Measurements from ENCODE around the gene TRPM6. TPM values are rescaled to one million over a fixed set of nuclear protein-coding genes. Genes with fewer than 3 reads are reported as not detected.

TRPM6 gene
- total and polyA plus RNA-seq, 5 experiments from 2014 or later, result not detected

DNA sequence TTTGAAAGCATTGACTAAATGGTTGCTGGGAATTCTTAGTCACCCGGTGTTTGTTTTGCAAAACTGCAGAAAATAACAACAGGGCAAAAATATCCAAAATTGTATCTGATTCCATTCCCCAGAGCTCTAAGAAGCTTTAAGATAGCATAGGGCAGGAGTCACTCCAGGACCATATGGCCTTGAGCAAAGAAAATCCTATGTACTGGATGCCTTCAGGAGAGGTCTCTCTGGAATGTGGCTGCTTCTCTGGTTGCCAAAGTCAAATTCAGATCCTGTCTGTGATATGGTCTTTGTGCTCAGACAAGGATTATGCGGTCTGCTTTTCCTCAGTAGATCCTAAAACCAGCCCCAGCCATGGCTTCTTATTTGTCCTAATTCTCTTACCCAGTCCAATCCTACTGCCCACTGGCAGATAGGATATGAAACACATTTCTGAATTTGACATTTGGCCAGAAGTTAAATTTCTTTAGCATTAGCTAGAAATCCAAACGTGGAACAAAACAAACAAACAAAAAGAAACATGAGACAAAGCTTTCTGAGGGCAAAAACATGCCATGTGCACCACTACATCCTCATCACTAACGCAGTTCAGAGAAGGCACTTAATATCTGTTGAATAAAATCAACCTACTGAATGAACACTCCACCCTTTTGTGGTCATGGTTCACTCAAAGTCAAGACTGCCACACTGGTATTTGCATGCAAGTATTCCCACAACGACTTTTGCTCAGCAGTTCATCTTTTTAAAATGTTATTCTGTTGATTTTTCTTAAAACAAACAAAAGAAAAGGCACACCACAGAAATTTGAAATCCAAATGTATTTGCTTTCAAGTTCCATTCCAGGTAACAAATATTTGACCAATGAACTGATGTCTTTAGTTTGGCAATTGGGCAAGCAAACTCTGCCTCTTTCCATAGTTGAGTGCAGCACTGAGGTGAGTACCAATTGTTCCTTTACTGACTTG lies 165.7 kb downstream of the TRPM6 start:
- no peak overlapping the region for H3K4me3 Mint-ChIP-seq
- H3K27me3 Mint-ChIP-seq, result peaks cover 7 to 27% (median 15%) of the 10 kb centered on the region in 5 donors
- no peak overlapping the region for H3K27ac Mint-ChIP-seq
- no peaks in the 10 kb centered on the region for H3K36me3 Mint-ChIP-seq
- POLR2A ChIA-PET, result no interaction called here
- no peaks in the 10 kb centered on the region for H3K4me1 Mint-ChIP-seq
- no peaks in the 10 kb centered on the region for H3K9me3 Mint-ChIP-seq
- no peak for ATAC-seq
- no peak for DNase-seq

DNA sequence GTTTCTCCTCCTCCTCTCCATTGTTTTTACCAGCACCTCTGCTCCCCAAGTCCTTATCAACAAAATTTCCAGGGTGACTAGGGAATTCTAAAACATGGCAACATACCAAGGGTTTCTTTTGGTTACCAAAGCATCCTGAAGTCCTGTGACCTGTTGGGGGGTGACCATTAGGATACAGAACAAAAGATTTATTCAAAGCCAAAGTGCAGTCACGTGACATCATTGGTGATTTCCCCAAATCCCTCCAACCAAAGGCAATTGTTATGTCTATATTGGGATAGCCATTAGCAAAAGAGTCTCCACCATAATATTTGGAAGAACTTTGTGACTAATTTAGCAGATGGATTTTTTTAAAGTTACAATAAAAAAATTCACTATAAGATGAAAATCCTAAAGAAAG lies 168.4 kb downstream of the TRPM6 start:
- H3K27me3 Mint-ChIP-seq, result peaks cover 5 to 9% (median 7%) of the 10 kb centered on the region in 5 donors
- H3K4me1 Mint-ChIP-seq, result no peaks in the 10 kb centered on the region
- DNase-seq (no peak), ATAC-seq (no peak)
- POLR2A ChIA-PET, result no interaction called here
- no peaks in the 10 kb centered on the region for H3K9me3 Mint-ChIP-seq
- no peak overlapping the region for H3K27ac Mint-ChIP-seq
- H3K36me3 Mint-ChIP-seq, result no peaks in the 10 kb centered on the region
- H3K4me3 Mint-ChIP-seq, result no peak overlapping the region

DNA sequence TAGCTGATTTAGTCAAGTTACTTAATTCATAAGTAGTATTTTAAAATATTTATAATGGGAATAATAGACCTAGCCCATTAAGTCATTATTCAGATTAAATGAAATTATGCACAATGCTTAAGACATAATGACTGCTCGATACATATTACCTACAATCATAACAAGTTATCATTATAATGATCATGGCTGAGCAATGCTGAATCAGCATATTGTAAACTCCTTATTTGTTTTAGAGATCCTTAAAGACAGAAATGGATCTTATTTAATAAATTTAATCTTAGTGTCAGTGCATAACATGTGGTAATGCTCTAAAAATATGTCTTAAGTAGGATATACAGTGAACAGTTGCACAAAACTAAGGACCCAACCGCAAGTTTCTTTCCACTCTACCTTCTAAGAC lies 169.0 kb downstream of the TRPM6 start:
- H3K9me3 Mint-ChIP-seq, result no peaks in the 10 kb centered on the region
- ATAC-seq, result no peak
- peaks cover 6 to 9% (median 9%) of the 10 kb centered on the region in 5 donors for H3K27me3 Mint-ChIP-seq
- H3K4me3 Mint-ChIP-seq, result no peak overlapping the region
- H3K36me3 Mint-ChIP-seq, result no peaks in the 10 kb centered on the region
- DNase-seq, result no peak
- no peak overlapping the region for H3K27ac Mint-ChIP-seq
- POLR2A ChIA-PET, result no interaction called here
- no peaks in the 10 kb centered on the region for H3K4me1 Mint-ChIP-seq

DNA sequence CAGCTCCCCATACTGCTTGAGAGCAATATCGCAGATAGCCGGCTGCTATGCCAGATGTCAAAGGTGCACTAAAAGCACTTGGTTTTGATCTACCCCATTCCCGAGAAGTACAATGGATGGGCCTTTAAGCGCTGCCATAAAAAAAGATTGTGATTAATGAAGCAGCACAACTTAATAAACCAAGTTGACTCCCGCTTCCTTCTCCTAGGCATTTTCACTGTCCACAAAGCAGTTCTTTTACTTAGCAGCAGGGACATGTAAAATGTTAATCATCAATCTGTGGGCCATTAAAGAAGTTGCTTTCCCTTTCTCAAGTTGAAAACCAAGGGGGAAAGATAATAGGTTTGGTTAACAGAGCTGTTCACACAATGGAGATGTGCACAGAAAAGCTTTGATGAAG lies 176.4 kb downstream of the TRPM6 start:
- Mint-ChIP-seq H3K4me1 (no peaks in the 10 kb centered on the region), H3K4me3 (no peak overlapping the region), H3K36me3 (no peaks in the 10 kb centered on the region), H3K27ac (no peak overlapping the region), H3K27me3 (peaks cover 0 to 13% (median 7%) of the 10 kb centered on the region in 5 donors), H3K9me3 (peaks cover 0 to 3% (median 0%) of the 10 kb centered on the region in 9 donors)
- ATAC-seq (no peak), DNase-seq (no peak)
- POLR2A ChIA-PET, result no interaction called here

DNA sequence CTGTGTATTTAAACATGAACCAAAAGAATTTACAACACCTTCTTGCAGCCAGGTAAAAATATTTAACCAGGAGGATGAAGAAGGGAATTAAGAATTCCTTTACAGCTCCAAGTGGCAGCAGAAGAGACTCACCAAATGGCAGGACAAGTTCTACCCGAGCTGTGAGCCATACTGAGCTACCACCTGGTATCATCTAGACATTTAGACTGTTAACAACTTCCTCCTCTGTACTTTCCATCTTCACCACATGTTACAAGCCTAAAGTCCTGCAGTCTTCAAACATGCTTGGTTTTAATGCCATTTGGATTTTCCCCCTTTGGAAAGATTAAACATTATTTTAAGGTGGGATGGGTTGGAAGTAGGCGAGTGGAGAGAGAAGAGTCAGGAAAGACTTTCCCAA lies 190.2 kb downstream of the TRPM6 start:
- H3K27me3 Mint-ChIP-seq, result peaks cover 8 to 42% (median 20%) of the 10 kb centered on the region in 5 donors
- POLR2A ChIA-PET, result no interaction called here
- peaks cover 0 to 3% (median 0%) of the 10 kb centered on the region in 9 donors for H3K9me3 Mint-ChIP-seq
- H3K4me3 Mint-ChIP-seq, result no peak overlapping the region
- ATAC-seq, result no peak
- DNase-seq, result no peak
- H3K4me1 Mint-ChIP-seq, result no peaks in the 10 kb centered on the region
- H3K36me3 Mint-ChIP-seq, result no peaks in the 10 kb centered on the region
- no peak overlapping the region for H3K27ac Mint-ChIP-seq

DNA sequence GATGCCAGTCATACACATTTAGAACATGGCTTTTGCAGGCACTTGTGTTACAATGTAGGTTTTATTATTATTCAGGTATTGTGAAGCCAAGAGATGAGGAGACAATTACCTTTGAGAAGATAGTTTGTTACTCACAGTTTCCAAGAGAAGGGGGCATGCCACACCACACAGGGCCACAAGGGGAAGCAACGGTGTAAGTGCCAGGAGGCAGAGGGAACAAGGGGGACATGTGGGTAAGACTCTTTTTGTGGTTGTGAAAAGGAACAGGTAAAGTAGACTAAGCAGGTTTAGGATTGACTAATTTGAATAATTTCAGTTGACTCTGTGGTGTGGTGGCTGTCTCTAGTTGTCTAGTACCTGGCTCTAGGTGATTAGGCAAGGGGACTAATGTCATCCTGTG lies 191.2 kb downstream of the TRPM6 start:
- H3K9me3 Mint-ChIP-seq, result peaks cover 0 to 3% (median 0%) of the 10 kb centered on the region in 9 donors
- no peaks in the 10 kb centered on the region for H3K36me3 Mint-ChIP-seq
- peaks cover 6 to 38% (median 18%) of the 10 kb centered on the region in 5 donors for H3K27me3 Mint-ChIP-seq

DNA sequence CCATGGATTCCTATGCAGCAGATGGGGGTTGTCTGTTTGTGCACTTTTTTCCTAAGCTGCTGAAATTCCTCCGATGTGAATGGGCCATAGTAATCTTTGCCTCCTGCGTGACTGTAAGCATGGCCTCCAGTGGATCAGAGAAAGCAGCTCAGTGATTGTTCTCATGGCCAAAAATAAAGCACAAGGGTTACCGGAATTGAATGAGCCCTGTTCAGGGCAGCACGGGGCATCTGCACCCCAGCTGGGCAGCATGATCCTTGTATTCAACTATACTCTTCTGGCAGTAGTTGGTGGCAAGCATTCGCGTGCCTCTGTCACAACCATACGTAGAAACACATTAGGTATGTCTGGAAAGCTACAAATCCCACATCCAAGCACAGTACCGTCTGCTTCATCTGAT lies 196.7 kb downstream of the TRPM6 start:
- DNase-seq, result no peak

More for the DNA sequence above, 191.2 kb downstream of the TRPM6 start:
- ATAC-seq (no peak), DNase-seq (no peak)
- Mint-ChIP-seq H3K4me3 (no peak overlapping the region), H3K4me1 (no peaks in the 10 kb centered on the region), H3K27ac (no peak overlapping the region)
- POLR2A ChIA-PET, result no interaction called here

DNA sequence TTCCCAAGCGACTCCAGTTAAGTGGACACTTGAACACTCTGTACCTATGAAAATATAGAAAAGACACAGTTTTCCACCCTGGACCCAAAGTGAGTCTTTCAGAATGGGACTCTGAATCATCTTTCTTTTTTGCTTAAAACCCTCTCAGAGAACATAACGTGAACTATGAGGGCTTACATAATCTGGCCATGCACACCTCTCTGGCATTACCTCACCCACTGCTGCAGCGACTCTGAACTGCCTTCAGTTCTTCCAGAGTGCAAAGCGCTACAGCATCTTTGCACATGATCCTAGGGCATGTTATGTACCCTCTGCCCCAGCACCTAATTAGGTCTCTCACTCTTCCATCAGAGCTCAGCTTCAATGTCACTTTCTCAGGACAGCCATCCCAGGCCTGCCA lies 204.4 kb downstream of the TRPM6 start:
- no peak overlapping the region for H3K4me3 Mint-ChIP-seq
- no peak for ATAC-seq
- H3K4me1 Mint-ChIP-seq, result no peaks in the 10 kb centered on the region
- no peaks in the 10 kb centered on the region for H3K36me3 Mint-ChIP-seq
- no peaks in the 10 kb centered on the region for H3K9me3 Mint-ChIP-seq
- no peak for DNase-seq
- no peak overlapping the region for H3K27ac Mint-ChIP-seq
- H3K27me3 Mint-ChIP-seq, result peaks cover 4 to 15% (median 4%) of the 10 kb centered on the region in 5 donors
- POLR2A ChIA-PET, result no interaction called here

More for the DNA sequence above, 196.7 kb downstream of the TRPM6 start:
- H3K27me3 Mint-ChIP-seq, result peaks cover 0 to 9% (median 1%) of the 10 kb centered on the region in 5 donors
- POLR2A ChIA-PET, result no interaction called here
- no peaks in the 10 kb centered on the region for H3K9me3 Mint-ChIP-seq
- no peak for ATAC-seq
- no peaks in the 10 kb centered on the region for H3K4me1 Mint-ChIP-seq
- no peaks in the 10 kb centered on the region for H3K36me3 Mint-ChIP-seq
- no peak overlapping the region for H3K27ac Mint-ChIP-seq
- no peak overlapping the region for H3K4me3 Mint-ChIP-seq

DNA sequence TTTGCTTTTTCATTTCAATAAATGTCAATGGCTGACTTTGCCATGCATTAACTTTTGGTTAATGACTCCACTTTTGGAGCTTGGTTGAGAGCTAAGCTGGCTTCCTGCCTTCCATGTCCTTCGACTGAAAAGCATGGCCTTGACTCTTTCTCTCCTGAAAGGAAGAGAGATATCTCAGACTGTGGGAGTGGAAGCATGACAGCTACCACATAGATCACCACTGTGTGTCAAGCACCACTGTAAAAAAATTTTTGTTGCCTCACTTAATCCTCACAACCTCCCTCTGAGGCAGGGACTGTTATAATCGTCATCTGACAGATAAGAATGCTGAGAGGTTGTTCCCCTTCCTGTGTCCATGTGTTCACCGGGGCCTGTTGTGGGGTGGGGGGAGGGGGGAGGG lies 205.8 kb downstream of the TRPM6 start:
- H3K4me1 Mint-ChIP-seq, result no peaks in the 10 kb centered on the region
- peaks cover 4 to 23% (median 5%) of the 10 kb centered on the region in 5 donors for H3K27me3 Mint-ChIP-seq
- no peak overlapping the region for H3K27ac Mint-ChIP-seq
- no peaks in the 10 kb centered on the region for H3K36me3 Mint-ChIP-seq
- no peak overlapping the region for H3K4me3 Mint-ChIP-seq
- no peaks in the 10 kb centered on the region for H3K9me3 Mint-ChIP-seq
- POLR2A ChIA-PET, result no interaction called here
- no peak for DNase-seq
- no peak for ATAC-seq

DNA sequence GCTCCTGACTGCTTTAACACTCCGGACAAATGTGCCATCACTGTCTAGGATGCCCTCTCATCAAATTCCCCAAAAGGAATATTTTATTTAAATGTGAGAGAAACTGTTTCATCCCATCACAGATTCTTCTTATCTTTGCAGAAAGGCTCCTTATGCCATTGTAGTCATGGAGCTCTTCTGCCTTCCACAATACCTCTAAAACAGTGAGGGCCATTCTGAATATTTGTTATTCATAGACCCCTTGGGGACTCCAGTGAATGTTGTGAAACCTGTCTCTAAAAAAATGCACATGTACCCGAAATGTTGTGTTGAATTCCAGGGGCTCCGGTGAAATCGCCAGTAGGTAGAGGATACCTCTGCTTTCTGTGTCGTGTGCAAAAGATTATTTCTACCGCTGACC lies 213.6 kb downstream of the TRPM6 start:
- POLR2A ChIA-PET, result no interaction called here
- H3K9me3 Mint-ChIP-seq, result no peaks in the 10 kb centered on the region
- no peak overlapping the region for H3K4me3 Mint-ChIP-seq
- peaks cover 2 to 14% (median 5%) of the 10 kb centered on the region in 5 donors for H3K27me3 Mint-ChIP-seq
- DNase-seq, result no peak
- ATAC-seq, result no peak
- no peak overlapping the region for H3K27ac Mint-ChIP-seq
- no peaks in the 10 kb centered on the region for H3K36me3 Mint-ChIP-seq
- H3K4me1 Mint-ChIP-seq, result no peaks in the 10 kb centered on the region

Other genes starting within 250 kb of the TRPM6 start
- 1 to 10 TPM; 5.0 to 5.5 TPM for gene C9orf40, start 65.0 kb upstream of the TRPM6 start, total RNA-seq
- 1 to 10 TPM; 1.3 to 2.6 (median 1.8) TPM for gene C9orf40, start 65.0 kb upstream of the TRPM6 start, polyA plus RNA-seq
- gene CARNMT1, start 140.4 kb upstream of the TRPM6 start, total RNA-seq, result 10 to 100 TPM; 33.0 to 41.3 TPM
- gene CARNMT1, start 140.4 kb upstream of the TRPM6 start, polyA plus RNA-seq, result 10 to 100 TPM; 11.1 to 16.2 (median 12.8) TPM
- 10 to 100 TPM; 79.5 to 85.3 TPM for gene NMRK1, start 200.2 kb upstream of the TRPM6 start, total RNA-seq
- 10 to 100 TPM; 43.0 to 67.5 (median 55.4) TPM for gene NMRK1, start 200.2 kb upstream of the TRPM6 start, polyA plus RNA-seq
- gene OSTF1, start 200.6 kb upstream of the TRPM6 start, total RNA-seq, result 10 to 100 TPM; 51.6 to 53.4 TPM
- 100 to 1,000 TPM; 131 to 151 (median 132) TPM for gene OSTF1, start 200.6 kb upstream of the TRPM6 start, polyA plus RNA-seq

Data from naive thymus-derived CD8-positive, alpha-beta T cell (primary cell).